Kidney glomerular epithelial cell (primary cell): ENCODE measurements around the gene RHBDF2.

Source experiments
- DNase-seq: peaks from one replicate; lab custom pipeline; 2025; lab: John Stamatoyannopoulos, UW

The RHBDF2 gene

DNA sequence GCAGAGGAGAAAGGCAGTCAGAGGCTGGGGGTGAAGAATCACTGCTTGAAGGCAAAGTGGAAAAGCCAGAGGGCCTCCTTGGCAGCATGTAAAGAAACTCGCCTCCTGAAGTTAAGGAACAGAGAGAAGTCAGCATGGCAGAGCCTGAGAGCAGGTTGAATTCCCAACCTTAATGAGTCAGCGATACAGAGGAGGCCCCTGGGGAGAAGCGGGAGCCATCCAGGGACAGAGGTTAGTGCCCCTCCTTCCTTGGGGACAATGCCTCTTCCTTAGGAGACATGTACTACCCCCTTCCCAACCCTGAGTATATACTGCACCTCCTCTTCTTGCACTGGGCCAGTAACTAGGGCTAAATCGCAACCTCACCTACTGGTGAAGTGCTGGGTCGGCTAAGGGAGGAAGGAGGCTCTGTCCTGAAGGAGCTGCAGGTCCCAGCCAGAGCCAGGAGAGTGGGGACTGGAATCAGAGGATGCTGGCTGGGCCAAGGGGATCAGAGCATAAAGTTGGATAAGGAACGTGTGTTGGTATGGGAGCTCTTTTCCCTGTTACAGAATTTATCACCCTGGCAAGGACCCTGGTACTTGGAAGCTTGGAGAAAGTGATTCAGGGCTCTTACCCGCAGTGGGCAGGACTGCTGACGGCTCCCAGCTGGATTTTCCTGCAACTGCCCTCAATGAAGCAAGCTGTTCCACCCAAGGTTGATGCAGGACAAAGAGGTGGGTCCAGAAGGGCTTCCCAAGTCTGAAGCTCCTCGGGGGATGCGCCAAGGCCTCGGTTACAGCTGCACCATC lies 39.3 kb downstream of the RHBDF2 start:
- no peak for DNase-seq

DNA sequence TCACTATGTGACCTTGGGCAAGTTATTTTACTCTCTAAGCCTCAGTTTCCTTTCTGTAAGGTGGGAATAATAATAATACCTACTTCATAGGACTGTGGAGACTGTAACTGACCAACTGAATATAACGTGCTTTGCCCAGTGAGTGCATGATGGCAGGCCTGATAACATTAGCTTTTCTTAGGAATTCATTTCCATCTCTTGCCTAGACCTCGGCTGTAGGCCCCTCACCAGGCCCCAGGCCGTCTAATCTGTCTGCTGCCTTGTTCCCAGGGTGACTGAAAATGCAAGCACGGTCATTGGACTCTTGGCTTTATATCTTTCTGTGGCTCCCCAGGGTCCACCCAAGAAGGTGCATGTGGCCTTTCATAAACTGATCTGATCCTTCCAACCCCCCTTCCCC lies 41.5 kb downstream of the RHBDF2 start:
- DNase-seq, result no peak

DNA sequence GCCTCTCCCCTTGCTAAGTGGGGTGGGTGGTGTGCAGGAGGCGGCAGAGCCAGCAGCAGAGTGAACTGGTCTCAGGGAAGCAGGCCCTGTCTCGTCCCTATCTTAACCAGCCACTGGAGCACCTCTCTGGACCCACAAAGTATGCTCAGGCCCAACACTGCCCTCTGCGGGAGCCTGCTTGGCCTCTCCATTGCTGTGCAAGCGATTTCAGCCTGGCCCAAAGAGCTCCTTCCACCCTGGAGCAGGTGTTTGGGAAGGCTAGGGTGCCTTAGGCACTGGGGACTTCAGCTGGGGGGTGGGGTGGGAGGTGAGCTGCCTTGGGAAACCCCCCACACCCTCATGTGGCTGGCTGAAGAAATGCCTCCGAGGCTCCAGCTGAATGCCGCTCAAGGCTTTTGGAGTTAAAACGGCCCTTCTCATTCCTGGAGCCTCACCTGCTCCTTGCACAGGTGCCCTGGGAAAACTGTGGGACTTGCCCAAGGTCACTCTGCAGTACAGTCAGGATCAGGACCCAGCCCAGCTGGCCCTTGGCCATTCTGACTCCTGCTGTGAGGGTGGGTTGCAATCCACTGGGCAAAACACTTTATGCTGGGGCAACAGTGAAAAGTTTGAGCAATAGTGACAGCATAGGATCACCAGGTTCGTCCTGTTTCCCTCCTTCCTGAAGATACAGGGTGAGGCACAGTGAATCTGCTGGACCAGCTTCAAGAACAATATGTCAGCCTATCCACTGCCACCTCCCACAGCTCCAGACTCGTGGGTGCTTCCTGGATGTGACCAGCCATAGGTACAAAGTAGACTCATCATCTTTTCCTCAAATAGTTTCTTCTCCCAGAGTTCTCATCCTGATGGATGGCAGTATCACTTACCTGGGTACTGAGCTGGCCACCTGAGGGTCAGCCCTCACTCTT lies 42.4 kb downstream of the RHBDF2 start:
- peak; percentile 31 for DNase-seq

DNA sequence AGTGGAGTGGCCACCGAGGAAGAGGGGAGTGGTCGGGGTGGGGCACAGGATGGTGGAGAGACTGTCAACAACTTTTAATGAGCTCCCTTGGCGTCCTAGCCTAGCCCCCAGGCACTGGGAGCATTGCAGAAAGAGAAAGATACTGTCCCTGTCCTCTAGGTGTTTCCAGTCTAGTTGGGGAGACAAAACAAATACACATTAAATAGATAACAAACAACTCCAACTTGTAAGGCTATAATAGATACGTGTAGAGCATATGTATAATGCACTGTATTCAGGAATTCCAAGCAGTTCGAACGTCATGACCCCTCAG lies 47.8 kb downstream of the RHBDF2 start:
- no peak for DNase-seq

DNA sequence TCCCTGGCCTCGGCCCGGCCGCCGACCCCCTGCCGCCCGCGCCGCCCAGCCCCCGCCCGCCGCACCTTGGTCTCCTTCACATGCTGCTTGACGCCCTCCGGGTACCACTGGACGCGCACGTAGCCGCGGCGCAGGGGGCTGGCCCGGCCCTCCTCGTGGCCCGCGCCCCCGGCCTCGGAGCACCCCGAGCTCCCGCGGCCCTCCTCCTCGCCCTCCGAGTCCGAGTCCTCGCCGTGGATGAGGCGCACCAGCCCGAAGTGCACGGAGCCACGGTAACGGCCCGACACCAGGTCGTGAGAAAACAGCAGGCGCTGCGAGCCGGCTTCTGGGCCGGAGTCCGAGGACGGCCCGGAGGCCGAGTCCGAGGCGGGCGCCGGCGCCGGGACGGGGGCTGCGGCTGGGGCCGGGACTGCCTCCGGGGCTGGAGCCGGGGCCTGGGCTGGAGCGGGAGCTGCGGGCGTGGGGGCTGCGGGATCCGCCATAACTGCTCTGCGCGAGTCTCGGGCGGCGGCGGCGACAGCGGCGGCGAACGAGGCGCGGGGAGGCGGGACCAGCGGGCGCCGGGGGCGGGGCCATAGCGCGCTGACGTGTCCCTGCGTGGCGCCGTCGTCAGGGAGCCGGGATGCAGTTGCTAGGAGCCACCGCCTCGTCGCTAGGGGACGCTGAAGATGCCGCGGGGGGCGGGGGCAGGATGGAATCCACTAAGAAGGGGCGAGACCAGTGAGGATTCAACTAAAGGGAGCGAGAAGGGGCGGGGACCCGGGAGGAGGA lies 48.4 kb downstream of the RHBDF2 start, which contains the start of gene UBE2O:
Gene UBE2O, minus strand, starts transcription at position 493 of the 771 bp plus-strand sequence. Its CDS starts 11 bp downstream, at position 482.
- DNase-seq, result peak; percentile 75

DNA sequence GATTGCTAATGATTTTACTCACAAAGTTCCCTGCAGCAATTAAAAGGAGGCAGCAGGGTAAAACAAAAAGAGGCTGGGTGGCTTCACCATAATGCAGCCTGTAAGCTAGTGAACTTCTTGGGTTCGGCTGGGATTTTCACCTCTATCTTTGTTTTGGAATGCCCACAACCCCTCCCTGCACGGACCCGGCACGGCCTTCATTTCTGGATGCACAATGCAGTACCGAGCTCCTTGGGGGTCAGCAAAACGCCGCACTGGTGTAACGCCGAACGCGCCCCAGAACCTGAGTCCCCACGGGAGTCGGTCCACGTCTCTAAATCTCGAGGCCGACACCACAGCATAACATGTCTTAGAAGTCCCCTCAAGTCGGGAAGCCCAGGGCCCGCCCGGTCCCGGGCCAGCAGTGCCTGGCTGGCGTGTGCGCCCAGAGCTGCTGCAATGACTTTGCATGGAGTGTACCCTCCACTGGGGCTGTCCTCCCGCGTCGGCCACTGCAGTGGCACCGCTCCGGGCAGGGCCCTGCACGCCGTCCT lies 49.0 kb downstream of the RHBDF2 start:
- no peak for DNase-seq

DNA sequence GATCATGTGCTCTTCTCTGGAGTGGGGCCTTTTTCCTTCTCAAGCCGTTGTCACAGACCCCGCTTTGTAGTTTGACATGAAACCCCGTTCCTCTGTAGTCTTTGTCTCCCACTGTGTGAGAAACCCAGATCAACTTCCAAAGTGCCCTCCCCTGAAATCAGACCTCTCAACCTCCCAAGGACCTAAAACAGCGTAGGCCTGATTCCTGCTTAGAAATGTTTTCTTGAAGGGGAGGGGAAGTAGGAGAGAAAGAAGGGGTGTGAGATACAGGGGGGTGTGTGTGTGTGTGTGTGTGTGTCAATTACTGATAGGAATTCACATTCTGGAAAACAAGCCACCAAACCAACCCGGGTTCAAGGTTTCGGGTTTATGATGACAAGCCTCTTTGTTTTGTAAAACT lies 49.7 kb downstream of the RHBDF2 start:
- DNase-seq, result no peak

DNA sequence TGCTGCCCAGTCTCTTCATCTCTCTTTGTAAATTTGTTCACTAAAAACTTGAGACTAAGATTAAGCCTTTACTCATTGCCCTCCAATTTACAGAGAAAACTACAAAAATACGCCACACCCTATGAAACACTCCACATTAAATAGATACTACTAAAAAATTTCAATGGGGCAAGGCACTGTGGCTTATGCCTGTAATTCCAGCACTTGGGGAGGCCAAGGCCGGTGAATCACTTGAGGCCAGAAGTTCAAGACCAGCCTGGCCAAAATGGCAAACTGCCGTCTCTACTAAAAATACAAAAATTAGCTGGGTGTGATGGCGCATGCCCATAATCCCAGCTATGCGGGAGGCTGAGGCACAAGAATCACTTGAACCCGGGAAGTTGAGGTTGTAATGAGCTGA lies 52.1 kb downstream of the RHBDF2 start:
- no peak for DNase-seq

DNA sequence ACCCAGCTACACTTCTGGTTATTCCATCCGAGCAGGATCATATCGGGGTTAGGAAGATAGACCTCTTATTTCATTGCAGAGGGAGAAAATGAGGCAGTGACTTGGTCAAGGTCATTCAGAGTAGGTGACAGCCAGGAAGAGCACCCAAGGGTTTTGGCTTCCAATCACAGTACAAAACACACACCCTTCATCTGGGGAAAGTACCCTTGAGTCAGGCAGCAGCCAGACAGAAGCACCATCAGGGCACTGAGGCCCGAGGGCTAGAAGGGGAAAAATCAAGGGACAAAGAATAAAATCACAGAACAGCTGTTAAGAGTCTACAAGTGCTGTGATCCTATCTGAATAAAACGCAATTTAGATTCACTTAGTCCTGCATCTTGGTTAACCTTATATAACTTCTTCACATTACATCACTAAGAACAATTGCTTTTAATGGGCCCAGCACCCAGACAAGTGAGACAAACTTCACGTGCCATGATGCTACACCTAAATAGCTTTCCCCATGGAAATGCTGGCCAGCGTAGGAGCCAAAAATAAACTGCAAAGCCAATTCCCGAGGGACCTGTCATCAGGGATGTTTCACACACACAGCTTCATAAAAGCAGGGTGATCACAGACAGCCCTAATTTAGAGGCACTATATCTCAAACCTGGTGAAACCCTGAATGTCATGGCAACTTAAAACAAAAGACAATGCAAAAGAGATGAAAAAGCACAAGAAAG lies 53.1 kb downstream of the RHBDF2 start:
- no peak for DNase-seq

DNA sequence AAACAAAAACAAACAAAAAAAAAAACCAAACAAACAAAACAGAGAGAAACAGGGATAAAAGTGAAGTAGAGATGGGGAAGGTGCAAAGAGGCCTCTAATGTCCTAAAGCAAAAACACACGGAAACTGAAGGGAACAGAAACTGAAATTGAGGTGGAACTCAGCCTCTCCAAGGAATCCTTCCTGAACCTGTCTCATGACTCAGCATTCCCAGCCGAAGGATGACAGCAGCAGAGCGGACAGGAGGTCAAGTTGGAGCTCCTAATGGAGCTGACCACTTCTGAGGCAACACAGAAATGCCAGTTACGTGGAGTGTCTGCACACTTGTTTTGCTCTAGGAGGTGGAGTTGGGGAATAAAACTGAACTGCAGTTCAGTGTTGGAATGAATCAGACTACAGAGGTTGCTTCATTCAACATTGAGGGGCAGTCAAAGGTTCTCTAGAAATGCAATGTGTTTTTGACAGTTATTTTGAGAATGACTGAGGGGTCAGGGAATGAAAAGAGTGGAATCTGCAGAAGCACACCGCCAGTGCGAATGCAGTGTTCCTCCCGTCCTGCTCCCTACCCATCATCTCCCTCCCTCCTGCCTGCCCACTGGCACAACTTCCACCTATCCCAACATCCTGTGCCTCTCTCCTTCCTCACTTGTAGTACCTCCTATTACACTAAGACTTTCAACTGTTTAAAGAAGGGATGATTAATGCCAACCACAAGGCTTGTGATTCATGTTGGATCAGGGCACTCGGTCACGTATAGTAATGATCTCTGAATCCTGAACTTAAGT lies 54.6 kb downstream of the RHBDF2 start:
- DNase-seq, result peak; percentile 89

DNA sequence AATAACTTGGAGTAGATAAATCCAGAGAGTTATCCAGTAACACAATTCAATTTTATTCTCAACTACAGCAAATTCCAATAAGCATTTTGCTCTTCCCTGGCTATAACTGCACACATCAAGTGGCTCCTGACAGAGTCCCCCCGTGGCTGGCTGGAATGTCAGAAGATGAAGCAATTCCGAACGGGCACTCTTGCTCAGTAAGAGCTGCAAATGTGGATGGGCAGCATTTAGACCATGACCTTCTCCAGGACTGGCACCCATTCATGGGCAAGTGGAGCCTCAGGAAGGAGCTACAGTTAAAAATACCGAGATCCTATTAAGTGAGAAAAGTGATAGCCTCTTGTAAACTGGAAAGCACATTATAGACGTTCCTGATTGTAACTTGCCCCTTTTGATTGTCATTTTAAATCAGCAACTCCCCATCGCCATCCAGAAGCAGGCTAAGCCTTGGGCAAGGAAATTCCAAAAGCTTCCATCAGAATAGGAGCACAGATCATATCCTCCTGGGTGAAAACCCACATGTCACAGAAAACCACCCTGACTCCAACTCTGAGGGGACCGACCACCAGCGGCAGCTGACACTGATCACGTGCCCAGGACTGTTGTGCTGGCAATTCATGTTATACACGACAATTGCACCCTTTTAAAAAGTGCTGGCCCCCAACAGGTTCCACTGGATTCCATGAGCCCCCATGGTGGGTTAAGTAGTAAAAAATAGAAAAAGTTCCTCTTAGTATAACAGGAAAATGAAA lies 55.4 kb downstream of the RHBDF2 start:
- no peak for DNase-seq

DNA sequence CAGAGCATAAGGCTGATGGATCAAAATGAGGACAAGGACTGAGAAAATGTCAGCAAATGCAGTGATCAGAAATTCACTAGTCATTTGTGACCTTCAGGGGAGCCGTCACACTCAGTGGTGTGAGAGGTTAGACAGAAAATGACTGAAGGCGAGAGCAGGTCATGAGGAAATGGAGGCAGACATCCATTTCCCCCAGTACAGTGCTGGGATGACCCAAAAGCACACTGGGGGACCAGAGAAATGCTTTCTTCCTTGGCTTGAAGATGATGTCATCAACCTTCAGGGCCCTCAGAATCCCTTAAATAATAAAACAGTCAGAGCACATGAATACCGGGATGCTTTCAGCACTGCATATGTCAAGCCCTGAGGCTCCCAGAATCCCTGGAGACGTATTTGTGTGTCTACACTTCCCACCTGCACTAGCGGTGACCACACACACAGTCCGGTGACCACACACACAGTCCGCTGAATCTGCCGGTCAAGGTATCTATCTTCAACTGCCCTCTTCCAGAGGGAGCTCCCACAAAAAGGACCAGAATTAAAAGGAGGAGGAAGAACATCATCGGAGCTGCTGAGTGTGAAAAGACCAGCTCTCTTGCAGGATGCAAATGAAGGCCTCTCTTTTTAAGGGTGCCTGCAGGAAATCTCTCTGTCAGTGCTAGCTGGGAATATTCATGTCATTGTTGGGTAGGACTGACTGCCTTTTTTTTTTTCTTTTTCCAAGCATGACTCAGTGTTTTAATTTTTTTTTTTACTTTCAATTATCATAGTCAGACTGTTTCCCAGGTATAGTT lies 56.5 kb downstream of the RHBDF2 start:
- no peak for DNase-seq

DNA sequence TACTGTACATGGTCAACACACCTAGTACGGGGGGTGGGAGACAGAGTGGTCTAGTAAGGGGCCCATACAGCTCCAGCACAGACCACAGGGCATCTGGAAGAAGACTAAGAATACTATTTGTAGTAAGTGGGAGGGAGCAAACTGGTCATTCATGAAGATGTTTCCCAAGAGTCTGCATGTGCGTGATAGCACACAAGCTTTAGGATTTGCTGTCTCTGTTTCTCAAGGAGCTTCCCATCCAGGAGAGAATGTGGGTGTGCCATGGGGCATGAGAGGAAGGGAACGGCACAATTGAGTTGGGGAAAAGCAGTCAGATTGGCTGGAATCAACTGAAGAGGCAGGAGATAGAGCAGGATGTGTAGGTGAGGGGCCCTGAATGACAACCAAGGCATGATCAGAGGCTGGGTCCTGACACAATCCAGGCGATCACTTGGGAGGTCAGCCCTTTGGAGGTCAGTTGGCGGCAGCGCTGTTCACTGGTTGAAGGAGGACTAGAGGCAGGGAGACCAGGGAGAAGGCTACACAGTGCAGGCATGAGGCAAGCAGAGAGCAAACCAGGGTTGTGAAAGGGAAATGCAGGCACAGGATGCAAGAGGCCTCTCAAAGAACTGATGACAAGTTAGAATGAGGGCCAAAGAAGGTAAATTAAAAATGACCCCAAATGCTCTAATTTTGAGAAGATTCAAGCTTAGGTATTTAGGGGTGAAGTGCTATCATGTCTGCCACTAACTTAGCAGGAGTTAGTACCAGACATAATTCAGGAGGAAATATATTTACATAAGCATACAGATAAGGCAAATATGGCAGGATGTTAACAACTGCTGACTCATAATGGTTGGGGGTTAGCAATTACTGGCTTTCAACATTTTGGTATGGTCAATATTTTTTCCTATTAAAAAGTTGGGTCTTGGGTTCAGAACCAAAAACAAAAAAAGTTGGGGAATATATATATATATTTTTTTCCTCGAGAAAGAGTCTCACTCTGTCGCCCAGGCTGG lies 58.6 kb downstream of the RHBDF2 start:
- DNase-seq, result no peak

DNA sequence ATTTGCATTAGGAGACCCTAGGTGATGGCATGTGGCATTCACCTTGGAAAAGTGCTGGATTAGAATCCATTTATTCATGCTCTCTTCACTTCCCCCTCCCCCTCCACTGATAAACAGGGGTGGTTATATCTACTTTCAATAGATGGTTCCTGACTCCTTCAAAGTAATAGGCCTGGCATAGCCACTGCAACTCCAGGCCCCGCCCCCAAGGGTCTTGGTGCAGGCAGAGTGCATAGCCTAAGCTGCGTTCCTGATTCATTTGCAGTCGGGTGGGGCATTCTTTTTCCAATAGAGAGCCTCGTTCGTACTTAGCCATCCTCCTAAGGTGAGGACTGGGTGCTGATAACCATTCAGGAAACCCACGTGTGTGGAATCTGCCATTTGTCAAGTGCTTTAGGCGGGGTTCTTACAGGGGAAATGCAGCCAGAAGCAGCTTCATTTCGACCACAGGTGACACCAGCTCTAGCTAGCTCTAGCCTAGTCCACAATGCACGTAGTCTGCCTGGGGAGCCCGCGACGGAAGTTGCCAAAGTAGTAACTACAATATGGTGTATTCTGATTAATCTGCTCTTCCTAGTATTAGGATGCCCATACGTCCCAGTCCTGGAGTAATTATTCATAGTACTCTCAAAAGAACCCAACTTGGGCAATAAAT lies 59.4 kb downstream of the RHBDF2 start:
- no peak for DNase-seq

DNA sequence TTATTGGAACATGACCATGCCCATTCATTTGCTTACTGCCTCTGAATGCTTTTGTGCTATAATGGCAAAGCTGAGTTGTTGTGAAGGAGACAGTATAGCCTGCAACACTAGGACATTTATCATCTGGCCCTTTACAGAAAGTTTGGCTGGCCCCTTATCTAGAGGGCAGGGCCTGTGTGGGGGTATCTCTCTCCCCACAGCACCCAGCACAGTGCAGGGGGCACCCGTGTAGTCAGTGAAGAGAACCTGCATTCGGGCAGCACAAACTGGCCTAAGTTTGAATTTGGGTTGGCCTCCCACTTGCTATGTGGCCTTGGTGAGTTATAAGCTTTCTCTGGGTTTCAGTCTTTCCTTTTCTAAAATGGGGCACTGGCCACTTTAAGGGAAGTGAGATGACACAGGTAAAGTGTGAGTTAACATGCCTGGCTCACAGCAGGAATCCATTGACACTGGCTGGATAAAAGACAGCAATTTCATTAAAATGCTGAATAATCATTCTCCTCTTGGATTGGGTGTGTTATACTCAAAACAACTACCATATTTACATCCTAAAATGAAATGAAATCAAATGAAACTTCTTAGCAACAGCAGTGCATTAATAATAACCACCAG lies 60.4 kb downstream of the RHBDF2 start:
- no peak for DNase-seq

DNA sequence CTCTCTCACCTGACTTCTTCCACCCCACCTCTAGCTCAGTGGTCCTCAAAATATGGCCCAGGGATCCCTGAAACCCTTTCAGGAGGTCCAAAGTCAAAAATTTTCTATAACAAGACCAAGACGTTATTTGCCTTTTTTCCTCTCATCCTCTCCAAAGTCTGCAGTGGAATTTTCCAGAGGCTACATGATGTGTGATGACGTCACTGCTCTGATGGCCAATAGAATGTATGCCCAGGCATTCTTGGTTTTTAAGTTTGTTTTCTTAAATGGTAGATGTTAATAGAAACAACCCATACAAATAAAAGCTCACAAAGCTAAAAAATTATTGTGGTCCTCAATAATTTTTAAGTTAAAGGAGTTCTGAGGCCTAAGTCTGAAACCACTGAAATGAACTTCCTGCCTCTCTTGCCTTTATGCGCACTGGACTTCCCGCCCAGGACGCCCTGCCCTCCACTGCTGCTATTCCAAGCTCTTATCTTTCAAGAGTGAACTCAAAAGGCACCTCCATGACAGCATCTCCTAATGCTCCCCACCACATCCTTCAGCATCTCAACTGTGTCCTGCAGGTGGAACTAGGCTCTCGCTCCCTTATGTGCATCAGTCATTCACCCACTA lies 61.8 kb downstream of the RHBDF2 start:
- DNase-seq, result no peak
